ENCODE measurements around the gene KLHL36.
"Not testable (repeated sequence)": the region's sequence is repeated elsewhere in the genome, so short reads cannot be mapped to it uniquely, and the experiment has no call there.

Gene KLHL36

DNA sequence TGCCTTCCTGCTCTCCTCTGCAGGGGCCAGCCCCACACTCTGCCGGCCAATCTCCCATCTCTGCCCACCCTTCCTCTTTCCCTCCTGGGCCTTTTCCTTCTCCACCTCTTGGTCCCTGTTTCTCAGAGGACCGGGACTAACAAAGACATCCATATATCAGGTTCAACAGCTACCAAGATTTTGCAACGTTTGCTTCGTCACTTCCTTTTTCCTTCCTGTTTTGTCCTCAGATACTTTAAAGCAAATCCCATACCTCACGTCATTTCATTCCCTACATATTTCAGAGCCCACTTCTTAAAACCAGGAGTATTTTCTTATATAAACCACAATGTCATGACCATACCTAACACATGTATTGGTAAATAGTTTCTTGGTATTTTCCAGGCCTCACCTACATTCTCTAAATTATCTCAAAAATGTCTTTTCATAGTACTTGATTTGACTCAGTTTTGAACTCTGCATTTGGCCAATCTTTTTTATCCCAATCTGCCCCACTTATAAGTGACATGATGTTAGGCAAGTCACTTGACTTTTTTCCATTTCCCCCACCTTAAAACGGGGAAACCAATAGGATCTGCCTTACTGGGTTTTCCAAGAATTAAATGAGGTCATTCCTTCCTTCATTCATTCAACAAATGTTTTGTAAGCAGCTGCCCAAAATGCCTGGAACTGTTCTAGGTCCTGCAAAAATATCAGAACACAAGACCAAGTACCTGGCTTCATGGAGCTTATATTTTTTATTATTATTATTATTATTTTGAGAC lies 44.3 kb downstream of the KLHL36 start:
- H3K27ac ChIP-seq = no peak overlapping the region
- TF ChIP-seq, protein P1, sequence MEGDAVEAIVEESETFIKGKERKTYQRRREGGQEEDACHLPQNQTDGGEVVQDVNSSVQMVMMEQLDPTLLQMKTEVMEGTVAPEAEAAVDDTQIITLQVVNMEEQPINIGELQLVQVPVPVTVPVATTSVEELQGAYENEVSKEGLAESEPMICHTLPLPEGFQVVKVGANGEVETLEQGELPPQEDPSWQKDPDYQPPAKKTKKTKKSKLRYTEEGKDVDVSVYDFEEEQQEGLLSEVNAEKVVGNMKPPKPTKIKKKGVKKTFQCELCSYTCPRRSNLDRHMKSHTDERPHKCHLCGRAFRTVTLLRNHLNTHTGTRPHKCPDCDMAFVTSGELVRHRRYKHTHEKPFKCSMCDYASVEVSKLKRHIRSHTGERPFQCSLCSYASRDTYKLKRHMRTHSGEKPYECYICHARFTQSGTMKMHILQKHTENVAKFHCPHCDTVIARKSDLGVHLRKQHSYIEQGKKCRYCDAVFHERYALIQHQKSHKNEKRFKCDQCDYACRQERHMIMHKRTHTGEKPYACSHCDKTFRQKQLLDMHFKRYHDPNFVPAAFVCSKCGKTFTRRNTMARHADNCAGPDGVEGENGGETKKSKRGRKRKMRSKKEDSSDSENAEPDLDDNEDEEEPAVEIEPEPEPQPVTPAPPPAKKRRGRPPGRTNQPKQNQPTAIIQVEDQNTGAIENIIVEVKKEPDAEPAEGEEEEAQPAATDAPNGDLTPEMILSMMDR (conservative IDR thresholded peaks at IDR 0.05) = no peak

DNA sequence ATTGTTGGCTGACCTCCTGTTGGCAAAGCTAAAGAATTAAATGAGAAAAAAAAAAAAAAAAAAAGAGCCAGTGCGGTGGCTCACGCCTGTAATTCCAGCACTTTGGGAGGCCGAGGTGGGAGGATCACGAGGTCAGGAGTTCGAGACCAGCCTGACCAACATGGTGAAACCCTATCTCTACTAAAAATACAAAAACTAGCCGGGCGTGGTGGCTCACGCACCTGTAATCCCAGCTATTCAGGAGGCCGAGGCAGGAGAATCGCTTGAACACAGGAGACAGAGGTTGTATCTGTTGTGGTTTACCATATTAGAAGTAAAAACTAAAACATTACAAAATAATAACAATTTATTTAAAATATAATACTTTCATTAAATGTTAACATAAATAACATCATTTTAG lies 45.6 kb downstream of the KLHL36 start:
- H3K27ac ChIP-seq = not testable (repeated sequence)

DNA sequence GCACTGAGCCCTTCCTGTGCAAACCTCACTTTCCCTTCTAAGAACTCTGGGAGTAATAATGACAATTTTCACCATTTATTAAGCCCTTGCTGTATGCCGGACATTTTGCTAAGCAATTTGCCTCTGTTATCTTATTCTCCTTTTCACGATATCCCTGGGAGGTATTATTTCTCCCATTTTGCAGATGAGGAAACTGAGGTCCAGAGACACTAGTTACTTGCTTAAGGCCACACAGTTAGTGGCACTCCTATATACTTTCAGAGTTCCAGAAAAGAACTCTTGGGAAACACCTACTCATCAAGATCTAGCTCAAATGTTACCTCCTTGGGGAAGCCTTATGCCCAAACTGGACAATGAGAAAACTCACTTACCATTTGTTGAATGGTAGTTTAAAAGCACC lies 46.7 kb downstream of the KLHL36 start:
- no peak overlapping the region for H3K27ac ChIP-seq
- TF ChIP-seq, protein P1 (conservative IDR thresholded peaks at IDR 0.05) = no peak

DNA sequence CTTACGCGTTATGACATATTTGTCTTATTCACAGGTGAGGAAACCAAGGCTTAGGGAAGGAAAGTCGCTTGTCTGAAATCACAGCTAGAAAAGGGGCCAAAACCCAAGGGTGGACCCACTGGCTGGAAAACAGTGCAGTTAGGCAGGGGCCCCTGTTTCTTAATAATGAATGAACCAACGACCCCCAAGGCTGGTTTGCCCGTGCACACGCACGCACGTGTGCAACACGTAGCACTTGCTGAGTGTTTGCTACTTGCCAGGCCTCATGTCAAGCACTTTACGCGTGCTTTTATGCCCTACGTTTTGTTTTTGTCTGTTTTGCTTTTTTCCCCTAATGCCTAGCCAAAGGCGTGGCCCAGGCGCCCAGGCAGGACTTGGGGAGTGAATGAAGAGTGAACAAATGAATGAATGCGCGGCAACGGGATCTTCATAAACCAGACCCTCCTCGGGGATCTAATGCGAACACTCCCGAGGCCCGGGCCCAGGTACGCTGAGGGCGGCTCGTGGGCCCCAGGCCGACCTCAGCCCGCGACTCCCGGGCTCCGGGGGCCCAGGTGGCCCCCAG lies 50.9 kb downstream of the KLHL36 start:
- TF ChIP-seq, protein P1 (conservative IDR thresholded peaks at IDR 0.05) = no peak
- H3K27ac ChIP-seq = peak overlapping the region; percentile 81

DNA sequence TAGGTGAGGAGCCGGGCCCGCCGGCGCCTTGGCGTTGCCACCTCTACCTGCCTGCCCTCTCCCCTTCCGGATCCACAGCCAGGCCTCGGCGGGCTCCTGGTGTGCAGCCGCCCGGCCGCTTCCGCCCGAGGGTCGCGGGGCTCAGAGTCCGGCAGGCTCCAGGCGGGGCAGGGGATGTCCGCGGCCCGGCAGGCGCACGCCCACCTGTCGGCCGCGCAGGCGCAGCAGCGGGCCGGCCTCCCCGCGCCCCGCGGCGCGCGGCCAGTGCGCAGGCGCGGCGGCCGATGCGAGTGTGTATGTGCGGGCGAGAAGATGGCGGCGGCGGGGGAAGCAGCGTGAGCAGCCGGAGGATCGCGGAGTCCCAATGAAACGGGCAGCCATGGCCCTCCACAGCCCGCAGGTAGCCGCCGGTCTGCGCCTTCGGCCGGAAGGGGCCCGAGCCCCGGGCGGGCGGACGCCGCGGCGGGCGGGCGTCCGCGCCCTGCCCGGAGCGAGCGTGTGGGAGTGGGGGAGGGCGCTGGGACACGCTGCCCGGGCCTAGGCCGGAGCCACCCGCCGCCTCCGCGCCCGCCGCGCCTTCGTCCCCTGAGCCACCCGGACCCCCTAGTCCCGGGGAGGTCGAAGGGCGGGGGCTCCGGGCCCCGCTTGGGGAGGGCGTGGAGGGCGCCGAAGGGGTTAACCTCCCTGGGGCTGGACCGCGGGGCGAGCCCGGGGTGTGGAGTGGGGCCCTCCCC lies 51.6 kb downstream of the KLHL36 start, which contains the start of gene USP10:
Gene USP10 (plus strand): TSS at position 289 of the 734 bp plus-strand sequence. CDS start 91 bp downstream, at position 380.
- peak within 1 kb of the TSS; percentile 81 for H3K27ac ChIP-seq
- TF ChIP-seq, protein P1 (conservative IDR thresholded peaks at IDR 0.05) = no peak

DNA sequence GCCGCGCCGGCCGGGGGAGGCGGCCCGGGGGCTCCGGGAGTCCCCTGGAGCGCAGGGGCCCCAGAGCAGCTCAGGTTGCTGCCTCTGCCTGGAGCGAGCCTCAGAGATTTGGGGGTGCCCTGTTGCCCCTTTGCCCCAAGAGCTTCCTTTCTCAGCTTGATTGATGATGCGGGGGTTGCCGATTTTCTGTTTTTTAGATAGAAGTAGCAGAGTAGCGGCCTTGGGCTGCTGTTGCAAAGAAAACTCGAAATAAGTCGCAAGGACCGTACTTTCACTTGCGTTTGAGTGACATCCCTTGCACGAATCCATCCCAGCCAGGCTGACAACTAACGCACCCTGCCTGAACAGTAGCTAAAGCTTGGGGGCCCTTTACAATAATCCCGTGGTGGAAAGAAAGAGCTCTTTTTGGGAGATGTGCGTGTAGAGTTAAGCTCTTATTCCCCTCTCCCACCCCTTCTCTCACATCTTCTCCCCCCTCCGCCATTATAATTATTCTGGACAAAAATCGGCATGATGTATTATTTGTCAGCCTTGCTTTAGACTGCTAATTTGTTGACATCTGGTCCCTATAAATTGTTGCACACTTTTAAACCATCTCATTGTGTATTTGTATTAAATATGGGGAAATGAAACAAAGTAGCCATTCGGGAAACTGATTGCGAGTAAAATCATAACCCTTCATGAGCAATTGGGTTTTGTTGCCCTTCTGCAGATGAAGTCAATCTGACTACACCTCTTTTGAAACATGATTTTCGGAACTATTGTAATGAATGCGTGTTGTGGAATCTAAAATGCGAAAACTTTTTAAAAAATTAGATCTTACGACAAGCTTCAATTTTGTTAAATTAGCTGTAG lies 52.4 kb downstream of the KLHL36 start:
- TF ChIP-seq, protein P1 (conservative IDR thresholded peaks at IDR 0.05) = no peak
- H3K27ac ChIP-seq = peak overlapping the region; percentile 81

DNA sequence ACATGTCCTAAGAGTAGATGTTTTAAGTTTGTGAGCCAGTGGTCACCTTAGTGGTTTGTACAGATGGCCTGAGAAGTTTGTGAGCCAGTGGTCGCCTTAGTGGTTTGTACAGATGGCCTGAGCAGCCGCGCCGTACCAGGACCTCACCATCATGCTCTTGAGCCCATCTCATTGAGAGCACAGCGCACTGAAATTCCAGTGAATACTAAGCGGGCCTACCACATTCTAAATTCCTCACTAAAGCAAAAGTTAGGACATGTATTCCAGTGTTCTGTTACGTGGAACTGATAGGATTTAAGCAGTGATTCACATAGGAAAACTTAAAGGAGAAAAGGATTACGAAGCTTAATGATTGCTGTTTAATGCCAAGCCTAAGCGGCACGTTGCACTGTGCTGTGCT lies 55.4 kb downstream of the KLHL36 start:
- TF ChIP-seq, protein P1 (conservative IDR thresholded peaks at IDR 0.05) = no peak
- no peak overlapping the region for H3K27ac ChIP-seq
